HG03135 (cell line): ENCODE data around the gene CNTNAP1.
"Not testable (repeated sequence)": the region's sequence is repeated elsewhere in the genome, so short reads cannot be mapped to it uniquely, and the experiment has no call there.

Source experiments
- ATAC-seq: cut with Tn5 transposase; IDR thresholded peaks from one replicate; pipeline ENCODE4 v1.9.1; 2021; ENCODE audit warnings: mild to moderate bottlenecking, moderate library complexity; ENCODE audit not compliant: unreplicated experiment

CNTNAP1 gene

GRCh38 chr17:42723636-42724035 is 41.3 kb downstream of the CNTNAP1 start:
- ATAC-seq: no peak

GRCh38 chr17:42725143-42725542 is 42.8 kb downstream of the CNTNAP1 start:
- no peak for ATAC-seq

DNA sequence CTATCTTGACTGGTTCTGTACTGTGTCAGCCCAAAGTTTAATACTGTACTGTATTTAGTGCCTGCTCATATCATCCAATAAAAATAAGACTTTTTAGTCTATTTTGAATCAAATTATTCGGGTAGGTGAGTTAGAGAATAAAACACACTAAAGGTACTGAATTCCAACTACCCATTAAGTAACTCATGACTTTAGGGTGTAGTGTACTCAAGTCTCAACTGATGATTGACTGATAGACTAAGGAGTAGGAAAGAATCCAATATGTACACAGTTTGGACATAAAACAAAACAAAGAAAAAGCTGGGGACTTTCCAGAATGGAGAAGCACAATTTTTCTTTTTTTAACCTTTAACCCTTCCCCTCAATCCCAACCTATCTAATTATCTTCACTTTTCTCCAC is 58.4 kb downstream of the CNTNAP1 start:
- ATAC-seq: no peak

DNA sequence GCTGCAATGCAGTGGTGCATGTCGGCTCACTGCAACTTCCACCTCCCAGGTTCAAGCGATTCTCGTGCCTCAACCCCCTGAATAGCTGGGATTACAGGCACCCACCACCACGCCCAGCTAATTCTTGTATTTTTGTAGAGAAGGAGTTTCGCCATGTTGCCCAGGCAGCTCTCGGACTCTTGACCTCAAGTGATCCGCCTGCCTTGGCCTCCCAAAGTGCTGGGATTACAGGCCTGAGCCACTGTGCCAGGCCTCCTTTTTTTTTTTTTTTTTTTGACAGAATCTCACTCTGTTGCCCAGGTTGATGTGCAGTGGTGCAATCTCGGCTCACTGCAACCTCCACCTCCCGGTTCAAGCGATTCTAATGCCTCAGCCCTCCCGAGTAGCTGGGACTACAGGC is 60.6 kb downstream of the CNTNAP1 start:
- not testable (repeated sequence) for ATAC-seq

- no peak for ATAC-seq
These were observed 61.4 kb downstream of the CNTNAP1 start for GRCh38 chr17:42743595-42744282.

DNA sequence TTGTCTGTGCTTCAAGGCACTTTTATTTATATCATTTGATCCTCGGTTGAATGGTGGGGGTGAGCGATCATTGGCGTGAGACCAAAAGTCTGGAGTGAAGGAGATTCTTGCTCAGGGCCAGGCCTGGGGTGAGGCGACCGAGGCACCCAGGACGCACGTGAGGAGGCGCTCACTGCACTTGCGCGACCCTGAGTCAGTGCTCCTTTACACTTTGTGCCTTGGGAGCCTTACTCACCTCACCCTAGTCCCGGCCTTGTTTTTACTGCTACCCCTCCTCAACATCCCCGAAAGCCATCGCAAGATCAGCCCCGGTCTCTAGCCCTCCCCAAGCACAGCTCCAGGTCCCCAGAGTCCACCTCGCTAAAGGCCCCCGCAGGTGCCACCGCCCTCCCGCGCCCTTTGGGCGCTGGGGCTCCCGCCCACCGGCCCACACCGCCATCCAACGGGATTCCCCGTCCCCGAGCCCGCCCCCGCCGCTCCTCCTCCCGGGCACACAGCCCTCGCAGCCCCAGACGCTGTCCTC is 62.0 kb downstream of the CNTNAP1 start:
- peak; percentile 51 for ATAC-seq

DNA sequence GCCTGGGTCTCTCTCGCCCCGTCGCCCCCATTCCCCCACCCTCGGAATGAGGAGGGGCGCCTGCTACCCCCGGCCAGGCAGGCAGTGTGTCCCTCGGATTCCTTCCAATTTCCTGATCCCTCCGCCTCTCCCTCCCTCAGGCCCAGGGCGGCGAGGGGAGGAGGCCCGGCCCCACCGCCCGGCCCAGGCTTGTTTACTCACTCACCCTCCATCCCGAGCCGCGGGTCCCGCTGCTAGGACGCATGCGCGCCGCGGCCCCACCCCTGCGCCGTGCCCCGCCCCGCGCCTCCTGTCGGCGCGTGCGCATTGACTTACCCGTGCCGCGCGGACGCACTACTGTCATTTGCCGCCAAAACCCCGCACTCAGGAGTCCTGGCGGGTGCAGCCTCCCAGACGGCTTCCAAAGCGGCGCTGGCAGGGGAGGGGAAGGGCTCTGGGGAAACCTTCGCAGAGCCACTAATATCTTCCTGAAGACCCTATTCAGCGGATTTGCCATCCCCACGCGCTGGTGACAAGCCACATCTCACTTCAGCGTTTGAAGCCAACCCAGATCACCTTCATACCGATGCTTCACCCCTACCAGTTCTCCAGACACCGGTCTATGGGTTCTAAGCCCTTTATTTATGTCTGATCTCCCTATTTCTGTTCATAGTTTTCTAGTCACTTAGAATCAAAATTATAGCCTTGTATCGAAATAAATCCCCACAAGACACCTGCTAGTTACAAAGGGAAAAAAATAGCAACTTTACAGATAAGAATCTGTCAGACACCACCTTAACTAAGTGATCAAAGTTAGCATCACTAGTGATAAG is 62.7 kb downstream of the CNTNAP1 start, which contains the start of gene EZH1:
Gene EZH1 (minus strand): TSS at position 235 of the 812 bp plus-strand sequence. CDS start 16,099 bp downstream, outside the sequence.
- ATAC-seq: peak; percentile 83

GRCh38 chr17:42748202-42748907 is 66.0 kb downstream of the CNTNAP1 start:
- no peak for ATAC-seq

DNA sequence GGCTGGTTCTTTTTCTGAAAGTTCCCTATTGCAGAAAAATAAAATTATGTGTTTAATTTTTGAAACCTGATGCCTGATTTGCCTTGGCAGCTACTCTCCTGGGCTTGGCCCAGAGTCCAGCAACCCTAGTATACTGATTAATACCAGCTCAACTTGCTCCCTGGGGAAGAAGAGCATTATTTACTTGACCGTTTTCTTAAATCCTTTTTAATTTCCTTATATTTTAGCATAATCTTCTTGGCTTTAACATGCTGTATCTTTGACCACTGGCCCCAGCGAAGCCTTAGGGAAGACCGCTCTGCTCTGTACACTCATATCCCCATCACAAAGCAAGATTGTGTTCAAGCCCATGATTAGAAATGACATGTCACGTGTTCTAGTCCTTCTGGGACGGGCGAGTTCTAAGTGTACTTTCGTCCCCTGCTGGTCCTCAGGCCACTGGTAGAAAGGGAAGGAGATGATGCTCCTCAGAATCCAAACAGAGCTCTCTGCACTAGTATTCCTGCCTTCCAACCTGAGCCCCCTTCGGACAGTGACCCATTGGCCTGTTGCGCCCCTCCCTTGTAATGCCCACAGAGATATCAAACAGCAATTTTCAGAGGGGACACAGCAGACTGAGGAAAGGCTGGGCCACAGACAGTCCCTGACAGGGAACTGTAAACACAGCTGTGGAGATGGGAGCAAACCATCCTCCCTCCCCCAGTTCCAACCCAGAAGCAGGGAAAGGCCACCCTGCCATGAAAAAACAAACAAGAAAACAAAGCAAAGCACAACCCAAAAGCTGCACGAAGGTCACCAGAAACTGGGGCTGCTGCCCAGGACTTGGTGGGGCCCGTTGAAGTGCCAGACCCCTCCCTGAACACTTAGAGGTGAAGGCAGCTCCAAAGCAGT is 66.8 kb downstream of the CNTNAP1 start:
- ATAC-seq: no peak
